Adrenal gland (tissue), 5 donors: ENCODE results near the gene ZMYND8.

ENCODE experiments used
- POLR2A ChIP-seq, 2 donors: fragments of 450-650 bp; IDR thresholded peaks; one replicate each; pipeline ENCODE4 v1.6.1; 2017; ENCODE audit warnings: antibody characterized with exemption in 2 of 2, mild to moderate bottlenecking in 2 of 2, moderate library complexity in 1 of 2
- TF ChIP-seq, protein P1 (sequence below), 6 experiments: fragments of 450-650 bp in 4 of 6; fragments of 200-600 bp in 2 of 6; sonication (generic) in 1 of 6; IDR thresholded peaks; 1 replicate in 5 of 6; 2 replicates in 1 of 6; pipeline versions ENCODE4 v1.5.1 to v1.8.0; 2016 to 2021; ENCODE audit warnings: antibody characterized with exemption in 6 of 6, mild to moderate bottlenecking in 2 of 6, moderate library complexity in 1 of 6
- donor health status: DM: no; HTN: no; CAD: no.

DNA sequence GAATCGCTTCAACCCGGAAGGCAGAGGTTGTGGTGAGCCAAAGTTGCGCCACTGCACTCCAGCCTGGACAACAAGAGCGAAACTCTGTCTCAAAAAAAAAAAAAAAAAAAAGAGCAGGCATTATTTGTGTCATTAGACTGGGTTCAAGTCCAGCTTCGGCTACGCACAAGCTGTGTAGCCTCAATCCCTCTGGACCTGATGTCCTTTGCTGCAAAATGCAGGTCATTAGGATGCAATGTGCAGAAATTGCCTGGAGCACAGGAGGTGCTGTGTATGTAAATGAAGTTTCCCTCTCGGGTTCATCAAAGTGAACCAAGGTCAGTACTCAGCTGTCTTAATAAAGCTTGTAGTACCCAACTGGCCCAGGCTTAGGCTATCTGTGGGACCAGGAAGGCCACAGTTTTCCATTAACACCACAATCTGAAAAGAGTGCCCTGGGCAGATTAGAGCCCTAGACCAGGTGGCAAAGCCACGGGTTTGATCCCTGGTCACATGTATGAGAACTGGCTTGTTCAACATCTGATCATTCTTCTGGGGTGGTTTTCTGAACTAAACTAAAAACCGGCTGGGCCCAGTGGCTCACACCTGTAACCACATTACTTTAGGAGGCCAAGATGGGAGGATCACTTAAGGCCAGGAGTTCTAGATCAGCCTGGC lies 155.3 kb downstream of the ZMYND8 start:
- TF ChIP-seq, protein P1, sequence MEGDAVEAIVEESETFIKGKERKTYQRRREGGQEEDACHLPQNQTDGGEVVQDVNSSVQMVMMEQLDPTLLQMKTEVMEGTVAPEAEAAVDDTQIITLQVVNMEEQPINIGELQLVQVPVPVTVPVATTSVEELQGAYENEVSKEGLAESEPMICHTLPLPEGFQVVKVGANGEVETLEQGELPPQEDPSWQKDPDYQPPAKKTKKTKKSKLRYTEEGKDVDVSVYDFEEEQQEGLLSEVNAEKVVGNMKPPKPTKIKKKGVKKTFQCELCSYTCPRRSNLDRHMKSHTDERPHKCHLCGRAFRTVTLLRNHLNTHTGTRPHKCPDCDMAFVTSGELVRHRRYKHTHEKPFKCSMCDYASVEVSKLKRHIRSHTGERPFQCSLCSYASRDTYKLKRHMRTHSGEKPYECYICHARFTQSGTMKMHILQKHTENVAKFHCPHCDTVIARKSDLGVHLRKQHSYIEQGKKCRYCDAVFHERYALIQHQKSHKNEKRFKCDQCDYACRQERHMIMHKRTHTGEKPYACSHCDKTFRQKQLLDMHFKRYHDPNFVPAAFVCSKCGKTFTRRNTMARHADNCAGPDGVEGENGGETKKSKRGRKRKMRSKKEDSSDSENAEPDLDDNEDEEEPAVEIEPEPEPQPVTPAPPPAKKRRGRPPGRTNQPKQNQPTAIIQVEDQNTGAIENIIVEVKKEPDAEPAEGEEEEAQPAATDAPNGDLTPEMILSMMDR (IDR thresholded peaks at IDR 0.05) = no peak
- no peak for TF ChIP-seq POLR2A (IDR thresholded peaks at IDR 0.05)
